Measurements from ENCODE around the gene HLTF. TPM values are rescaled to one million over a fixed set of nuclear protein-coding genes. Genes with fewer than 3 reads are reported as not detected.

Gene HLTF
- total and polyA plus RNA-seq, 2 donors (not counting 1 experiment from before 2014, with no cell fraction given): 3.3 to 22.9 TPM

DNA sequence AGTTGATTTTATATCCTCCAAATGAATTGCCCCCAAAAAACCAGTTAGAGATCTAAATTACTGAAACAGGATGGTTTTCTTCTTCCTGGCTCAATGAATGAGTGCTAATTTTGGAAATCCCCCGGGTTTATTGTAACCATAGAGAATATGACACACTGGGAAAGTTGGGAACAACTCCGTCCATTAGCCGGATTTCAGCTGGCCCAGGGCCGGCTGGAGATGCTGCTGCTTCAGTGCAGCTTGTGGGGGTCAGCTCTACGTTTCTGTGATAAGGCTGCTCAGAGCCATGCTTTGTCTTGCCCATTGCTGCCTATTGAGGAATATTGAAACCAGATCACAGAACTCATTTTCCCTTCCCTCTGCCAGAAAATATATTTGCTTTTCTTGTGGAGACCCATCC is 74.7 kb downstream of the HLTF start:
- no peaks in the 10 kb centered on the region for H3K4me1 Mint-ChIP-seq
- no peak overlapping the region for H3K4me3 Mint-ChIP-seq
- ChIA-PET POLR2A (no interaction called here), CTCF (no interaction called here)
- Histone ChIP-seq H4K20me1 (ENCODE audit: control insufficient read depth, insufficient read depth, low read length, poor library complexity, severe bottlenecking) (no peaks in the 10 kb centered on the region), H3K9me3 (ENCODE audit: control extremely low read depth in 1 of 3, control insufficient read depth in 2 of 3, insufficient read depth in 1 of 3, low read length in 2 of 3) (no peaks in the 10 kb centered on the region), H3K36me3 (replicated peaks in 1 of 2; ENCODE audit: control extremely low read depth in 1 of 2, control insufficient read depth in 1 of 2, extremely low read depth in 1 of 2, insufficient read depth in 2 of 2, low read length in 1 of 2) (peaks cover 14 to 43% of the 10 kb centered on the region in 2 experiments), H3K9ac (ENCODE audit: low read length) (no peak overlapping the region), H3K27ac (ENCODE audit: low read length in 2 of 2) (no peak overlapping the region), H3K27me3 (replicated peaks in 1 of 4; ENCODE audit: control extremely low read depth in 1 of 4, control insufficient read depth in 3 of 4, insufficient read depth in 4 of 4, low read length in 3 of 4) (no peaks in the 10 kb centered on the region), H2AFZ (ENCODE audit: insufficient read depth, low read depth, low read length, poor library complexity, severe bottlenecking) (no peak overlapping the region), H3K4me2 (replicated peaks; ENCODE audit: low read depth, low read length, poor library complexity, severe bottlenecking) (no peak overlapping the region), H3K4me1 (ENCODE audit: control insufficient read depth in 2 of 2, insufficient read depth in 2 of 2, low read length in 2 of 2) (no peaks in the 10 kb centered on the region), H3K4me3 (ENCODE audit: control extremely low read depth in 1 of 5, extremely low read depth in 1 of 5, insufficient read depth in 1 of 5, low read depth in 2 of 5, low read length in 4 of 5) (no peak overlapping the region), H3K79me2 (ENCODE audit: control insufficient read depth, insufficient read depth, low read length) (no peaks in the 10 kb centered on the region)
- TF ChIP-seq, protein P1, sequence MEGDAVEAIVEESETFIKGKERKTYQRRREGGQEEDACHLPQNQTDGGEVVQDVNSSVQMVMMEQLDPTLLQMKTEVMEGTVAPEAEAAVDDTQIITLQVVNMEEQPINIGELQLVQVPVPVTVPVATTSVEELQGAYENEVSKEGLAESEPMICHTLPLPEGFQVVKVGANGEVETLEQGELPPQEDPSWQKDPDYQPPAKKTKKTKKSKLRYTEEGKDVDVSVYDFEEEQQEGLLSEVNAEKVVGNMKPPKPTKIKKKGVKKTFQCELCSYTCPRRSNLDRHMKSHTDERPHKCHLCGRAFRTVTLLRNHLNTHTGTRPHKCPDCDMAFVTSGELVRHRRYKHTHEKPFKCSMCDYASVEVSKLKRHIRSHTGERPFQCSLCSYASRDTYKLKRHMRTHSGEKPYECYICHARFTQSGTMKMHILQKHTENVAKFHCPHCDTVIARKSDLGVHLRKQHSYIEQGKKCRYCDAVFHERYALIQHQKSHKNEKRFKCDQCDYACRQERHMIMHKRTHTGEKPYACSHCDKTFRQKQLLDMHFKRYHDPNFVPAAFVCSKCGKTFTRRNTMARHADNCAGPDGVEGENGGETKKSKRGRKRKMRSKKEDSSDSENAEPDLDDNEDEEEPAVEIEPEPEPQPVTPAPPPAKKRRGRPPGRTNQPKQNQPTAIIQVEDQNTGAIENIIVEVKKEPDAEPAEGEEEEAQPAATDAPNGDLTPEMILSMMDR (IDR thresholded peaks at IDR 0.05): no peak
- TF ChIP-seq EZH2 (IDR thresholded peaks at IDR 0.05; ENCODE audit: borderline replicate concordance, insufficient read depth, low read depth, low read length, poor library complexity, severe bottlenecking): no peak
- WGBS (ENCODE audit: insufficient coverage): 98% methylated on average over 4 of the region's 5 CpGs
- H3K27me3 Mint-ChIP-seq: no peaks in the 10 kb centered on the region
- ATAC-seq (ENCODE audit: low read depth): no peak
- H3K27ac Mint-ChIP-seq: no peak overlapping the region
- DNase-seq: no peak
- intact Hi-C loops (cut with micrococcal nuclease): no loop called here
- no peaks in the 10 kb centered on the region for H3K9me3 Mint-ChIP-seq (ENCODE audit: insufficient read depth)

DNA sequence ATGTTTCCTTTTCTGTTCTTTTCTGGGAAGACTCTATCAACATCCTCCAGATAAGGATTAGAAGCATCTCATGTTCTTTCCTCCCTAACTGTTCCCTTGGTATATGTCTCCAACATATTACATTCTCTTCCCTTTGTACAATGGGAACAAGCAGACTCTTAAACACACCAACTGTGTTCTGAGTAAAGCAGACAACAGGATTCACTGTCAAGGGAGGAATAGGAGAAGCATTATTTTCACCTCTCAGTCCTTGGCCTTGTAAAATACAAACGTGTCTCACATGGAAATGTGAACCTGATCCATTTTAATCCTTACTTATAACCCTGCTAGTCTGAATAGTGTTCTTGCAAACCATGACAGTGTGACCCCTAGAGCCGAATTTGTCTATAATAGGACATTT is 75.4 kb downstream of the HLTF start:
- Histone ChIP-seq H3K36me3 (replicated peaks in 1 of 2; ENCODE audit: control extremely low read depth in 1 of 2, control insufficient read depth in 1 of 2, extremely low read depth in 1 of 2, insufficient read depth in 2 of 2, low read length in 1 of 2) (peaks cover 14 to 40% of the 10 kb centered on the region in 2 experiments), H4K20me1 (ENCODE audit: control insufficient read depth, insufficient read depth, low read length, poor library complexity, severe bottlenecking) (no peaks in the 10 kb centered on the region), H3K4me3 (ENCODE audit: control extremely low read depth in 1 of 5, extremely low read depth in 1 of 5, insufficient read depth in 1 of 5, low read depth in 2 of 5, low read length in 4 of 5) (no peak overlapping the region), H3K9ac (ENCODE audit: low read length) (no peak overlapping the region), H3K27me3 (replicated peaks in 1 of 4; ENCODE audit: control extremely low read depth in 1 of 4, control insufficient read depth in 3 of 4, insufficient read depth in 4 of 4, low read length in 3 of 4) (no peaks in the 10 kb centered on the region), H3K4me1 (ENCODE audit: control insufficient read depth in 2 of 2, insufficient read depth in 2 of 2, low read length in 2 of 2) (no peaks in the 10 kb centered on the region), H2AFZ (ENCODE audit: insufficient read depth, low read depth, low read length, poor library complexity, severe bottlenecking) (no peak overlapping the region), H3K27ac (ENCODE audit: low read length in 2 of 2) (no peak overlapping the region), H3K9me3 (ENCODE audit: control extremely low read depth in 1 of 3, control insufficient read depth in 2 of 3, insufficient read depth in 1 of 3, low read length in 2 of 3) (no peaks in the 10 kb centered on the region), H3K79me2 (ENCODE audit: control insufficient read depth, insufficient read depth, low read length) (no peaks in the 10 kb centered on the region), H3K4me2 (replicated peaks; ENCODE audit: low read depth, low read length, poor library complexity, severe bottlenecking) (no peak overlapping the region)
- Mint-ChIP-seq H3K4me1 (no peaks in the 10 kb centered on the region), H3K27ac (no peak overlapping the region), H3K9me3 (ENCODE audit: insufficient read depth) (no peaks in the 10 kb centered on the region), H3K27me3 (no peaks in the 10 kb centered on the region), H3K4me3 (no peak overlapping the region)
- DNase-seq (no peak), ATAC-seq (ENCODE audit: low read depth) (no peak)
- WGBS (ENCODE audit: insufficient coverage): no CpG with 5 or more reads among the region's 2 CpGs
- POLR2A ChIA-PET: no interaction called here
- no peak for TF ChIP-seq EZH2 (IDR thresholded peaks at IDR 0.05; ENCODE audit: borderline replicate concordance, insufficient read depth, low read depth, low read length, poor library complexity, severe bottlenecking)
- TF ChIP-seq, protein P1 (IDR thresholded peaks at IDR 0.05): no peak
- CTCF ChIA-PET: no interaction called here
- intact Hi-C loops (cut with micrococcal nuclease): no loop called here
